Measurements from ENCODE around the gene NKAIN2. TPM values are rescaled to one million over a fixed set of nuclear protein-coding genes. Genes with fewer than 3 reads are reported as not detected.

NKAIN2 gene
- total RNA-seq, 3 donors from 2014 or later (not counting 1 experiment from before 2014, with no cell fraction given) = 0.45 TPM; not detected in 2

- Histone ChIP-seq H3K27ac (ENCODE audit: low read length) (no peak overlapping the region), H3K9me3 (ENCODE audit: control insufficient read depth, insufficient read depth, low read length) (no peaks in the 10 kb centered on the region), H3K36me3 (ENCODE audit: control insufficient read depth, insufficient read depth, low read length) (no peaks in the 10 kb centered on the region), H3K4me1 (ENCODE audit: control insufficient read depth, insufficient read depth, low read length) (no peaks in the 10 kb centered on the region), H3K27me3 (ENCODE audit: control insufficient read depth, insufficient read depth, low read length) (no peaks in the 10 kb centered on the region), H3K4me3 (ENCODE audit: low read length) (no peak overlapping the region)
- ATAC-seq (no peak), DNase-seq (no peak)
- Mint-ChIP-seq H3K9me3 (peaks cover 12 to 13% of the 10 kb centered on the region in 2 donors), H3K36me3 (no peaks in the 10 kb centered on the region), H3K27ac (no peak overlapping the region), H3K4me3 (no peak overlapping the region), H3K27me3 (ENCODE audit: low read depth in 2 of 2) (no peaks in the 10 kb centered on the region), H3K4me1 (no peaks in the 10 kb centered on the region)
- WGBS (ENCODE audit: insufficient coverage) = 53% methylated on average over 1 of the region's 2 CpGs
- intact Hi-C loops (cut with micrococcal nuclease) = no loop called here
- no peak for TF ChIP-seq CTCF (IDR thresholded peaks at IDR 0.05)
Measured at GRCh38 chr6:124517339-124517738, 713.7 kb downstream of the NKAIN2 start.

- Mint-ChIP-seq H3K27me3 (ENCODE audit: low read depth in 2 of 2) (no peaks in the 10 kb centered on the region), H3K9me3 (peaks cover 12 to 14% of the 10 kb centered on the region in 2 donors), H3K4me1 (no peaks in the 10 kb centered on the region), H3K27ac (no peak overlapping the region), H3K4me3 (no peak overlapping the region), H3K36me3 (no peaks in the 10 kb centered on the region)
- Histone ChIP-seq H3K27me3 (ENCODE audit: control insufficient read depth, insufficient read depth, low read length) (no peaks in the 10 kb centered on the region), H3K27ac (ENCODE audit: low read length) (no peak overlapping the region), H3K36me3 (ENCODE audit: control insufficient read depth, insufficient read depth, low read length) (no peaks in the 10 kb centered on the region), H3K4me1 (ENCODE audit: control insufficient read depth, insufficient read depth, low read length) (no peaks in the 10 kb centered on the region), H3K9me3 (ENCODE audit: control insufficient read depth, insufficient read depth, low read length) (no peaks in the 10 kb centered on the region), H3K4me3 (ENCODE audit: low read length) (no peak overlapping the region)
- TF ChIP-seq CTCF (IDR thresholded peaks at IDR 0.05) = no peak
- intact Hi-C loops (cut with micrococcal nuclease) = no loop called here
- ATAC-seq (no peak), DNase-seq (no peak)
- 90% methylated on average over 3 of the region's 4 CpGs for WGBS (ENCODE audit: insufficient coverage)
Measured at GRCh38 chr6:124520514-124520913, 716.8 kb downstream of the NKAIN2 start.

- intact Hi-C loops (cut with micrococcal nuclease) = no loop called here
- H3K36me3 ChIP-seq (ENCODE audit: control insufficient read depth, insufficient read depth, low read length) = no peaks in the 10 kb centered on the region
- no peaks in the 10 kb centered on the region for H3K27me3 ChIP-seq (ENCODE audit: control insufficient read depth, insufficient read depth, low read length)
- H3K27me3 Mint-ChIP-seq (ENCODE audit: low read depth in 2 of 2) = no peaks in the 10 kb centered on the region
- H3K27ac ChIP-seq (ENCODE audit: low read length) = no peak overlapping the region
- WGBS (ENCODE audit: insufficient coverage) = 63% methylated on average over 2 of the region's 4 CpGs
- H3K4me1 ChIP-seq (ENCODE audit: control insufficient read depth, insufficient read depth, low read length) = no peaks in the 10 kb centered on the region
- no peak for TF ChIP-seq CTCF (IDR thresholded peaks at IDR 0.05)
- H3K4me3 Mint-ChIP-seq = no peak overlapping the region
- no peak overlapping the region for H3K27ac Mint-ChIP-seq
- H3K4me1 Mint-ChIP-seq = no peaks in the 10 kb centered on the region
- no peak overlapping the region for H3K4me3 ChIP-seq (ENCODE audit: low read length)
- no peaks in the 10 kb centered on the region for H3K9me3 ChIP-seq (ENCODE audit: control insufficient read depth, insufficient read depth, low read length)
- no peak for DNase-seq
- H3K9me3 Mint-ChIP-seq = peaks cover 11 to 14% of the 10 kb centered on the region in 2 donors
- H3K36me3 Mint-ChIP-seq = no peaks in the 10 kb centered on the region
- ATAC-seq = no peak
Measured at GRCh38 chr6:124522335-124522734, 718.7 kb downstream of the NKAIN2 start.

- Mint-ChIP-seq H3K27ac (no peak overlapping the region), H3K9me3 (peaks cover 9 to 10% of the 10 kb centered on the region in 2 donors), H3K4me1 (no peaks in the 10 kb centered on the region), H3K4me3 (no peak overlapping the region), H3K36me3 (no peaks in the 10 kb centered on the region), H3K27me3 (ENCODE audit: low read depth in 2 of 2) (no peaks in the 10 kb centered on the region)
- H3K4me1 ChIP-seq (ENCODE audit: control insufficient read depth, insufficient read depth, low read length) = no peaks in the 10 kb centered on the region
- no peaks in the 10 kb centered on the region for H3K9me3 ChIP-seq (ENCODE audit: control insufficient read depth, insufficient read depth, low read length)
- H3K36me3 ChIP-seq (ENCODE audit: control insufficient read depth, insufficient read depth, low read length) = no peaks in the 10 kb centered on the region
- H3K27ac ChIP-seq (ENCODE audit: low read length) = no peak overlapping the region
- no peaks in the 10 kb centered on the region for H3K27me3 ChIP-seq (ENCODE audit: control insufficient read depth, insufficient read depth, low read length)
- no peak overlapping the region for H3K4me3 ChIP-seq (ENCODE audit: low read length)
- no peak for ATAC-seq
- intact Hi-C loops (cut with micrococcal nuclease) = no loop called here
- 94% methylated on average over 6 of the region's 7 CpGs for WGBS (ENCODE audit: insufficient coverage)
- no peak for DNase-seq
- no peak for TF ChIP-seq CTCF (IDR thresholded peaks at IDR 0.05)
Measured at GRCh38 chr6:124524491-124525200, 721.0 kb downstream of the NKAIN2 start.
